Measurements from ENCODE around the gene TBC1D8. TPM values are rescaled to one million over a fixed set of nuclear protein-coding genes. Genes with fewer than 3 reads are reported as not detected.
"Not testable (repeated sequence)": the region's sequence is repeated elsewhere in the genome, so short reads cannot be mapped to it uniquely, and the experiment has no call there.

The TBC1D8 gene
- total RNA-seq, 1 donor: 13.4 TPM

- no peak for DNase-seq (ENCODE audit: low read depth)
- TF ChIP-seq CTCF (IDR thresholded peaks at IDR 0.05; ENCODE audit: insufficient read depth, low read depth, low read length): no peak
- H3K4me3 ChIP-seq (ENCODE audit: low read depth, low read length): no peak overlapping the region
Measured at GRCh38 chr2:101179982-101180381, 28.8 kb upstream of the TBC1D8 start.

GRCh38 chr2:101176803-101177202 is 25.6 kb upstream of the TBC1D8 start:
- DNase-seq (ENCODE audit: low read depth): no peak
- H3K4me3 ChIP-seq (ENCODE audit: low read depth, low read length): no peak overlapping the region
- TF ChIP-seq CTCF (IDR thresholded peaks at IDR 0.05; ENCODE audit: insufficient read depth, low read depth, low read length): no peak

- TF ChIP-seq CTCF (IDR thresholded peaks at IDR 0.05; ENCODE audit: insufficient read depth, low read depth, low read length): no peak
- no peak for DNase-seq (ENCODE audit: low read depth)
- H3K4me3 ChIP-seq (ENCODE audit: low read depth, low read length): no peak overlapping the region
Measured at GRCh38 chr2:101175991-101176390, 24.8 kb upstream of the TBC1D8 start.

- H3K4me3 ChIP-seq (ENCODE audit: low read depth, low read length): no peak overlapping the region
- TF ChIP-seq CTCF (IDR thresholded peaks at IDR 0.05; ENCODE audit: insufficient read depth, low read depth, low read length): no peak
- DNase-seq (ENCODE audit: low read depth): no peak
Measured at GRCh38 chr2:101173707-101174295, 22.6 kb upstream of the TBC1D8 start.

GRCh38 chr2:101169822-101170221 is 18.6 kb upstream of the TBC1D8 start:
- H3K4me3 ChIP-seq (ENCODE audit: low read depth, low read length): not testable (repeated sequence)

GRCh38 chr2:101168706-101169105 is 17.5 kb upstream of the TBC1D8 start:
- TF ChIP-seq CTCF (IDR thresholded peaks at IDR 0.05; ENCODE audit: insufficient read depth, low read depth, low read length): no peak
- DNase-seq (ENCODE audit: low read depth): no peak
- H3K4me3 ChIP-seq (ENCODE audit: low read depth, low read length): no peak overlapping the region

More at GRCh38 chr2:101169822-101170221, 18.6 kb upstream of the TBC1D8 start:
- not testable (repeated sequence) for DNase-seq (ENCODE audit: low read depth)

GRCh38 chr2:101167532-101167931 is 16.4 kb upstream of the TBC1D8 start:
- not testable (repeated sequence) for H3K4me3 ChIP-seq (ENCODE audit: low read depth, low read length); DNase-seq (ENCODE audit: low read depth)

- no peak for TF ChIP-seq CTCF (IDR thresholded peaks at IDR 0.05; ENCODE audit: insufficient read depth, low read depth, low read length)
Measured at GRCh38 chr2:101164021-101164420, 12.8 kb upstream of the TBC1D8 start.

More at GRCh38 chr2:101164021-101164420, 12.8 kb upstream of the TBC1D8 start:
- DNase-seq (ENCODE audit: low read depth): no peak
- no peak overlapping the region for H3K4me3 ChIP-seq (ENCODE audit: low read depth, low read length)
